Stimulated activated CD8-positive, alpha-beta memory T cell treated with anti-CD3 and anti-CD28 coated beads, Interleukin-7, amount 100 ng/mL, for 24 hours (primary cell): Measurements from ENCODE around the gene FLNC.

Source experiments
- DNase-seq: peaks from one replicate; pipeline ENCODE4 v3.0.0-alpha.2; 2020; ENCODE audit warnings: low read depth

FLNC gene

GRCh38 chr7:128879939-128880746 lies 49.9 kb downstream of the FLNC start:
- no peak for DNase-seq

- no peak for DNase-seq
Measured at GRCh38 chr7:128880791-128881457, 50.7 kb downstream of the FLNC start.

DNA sequence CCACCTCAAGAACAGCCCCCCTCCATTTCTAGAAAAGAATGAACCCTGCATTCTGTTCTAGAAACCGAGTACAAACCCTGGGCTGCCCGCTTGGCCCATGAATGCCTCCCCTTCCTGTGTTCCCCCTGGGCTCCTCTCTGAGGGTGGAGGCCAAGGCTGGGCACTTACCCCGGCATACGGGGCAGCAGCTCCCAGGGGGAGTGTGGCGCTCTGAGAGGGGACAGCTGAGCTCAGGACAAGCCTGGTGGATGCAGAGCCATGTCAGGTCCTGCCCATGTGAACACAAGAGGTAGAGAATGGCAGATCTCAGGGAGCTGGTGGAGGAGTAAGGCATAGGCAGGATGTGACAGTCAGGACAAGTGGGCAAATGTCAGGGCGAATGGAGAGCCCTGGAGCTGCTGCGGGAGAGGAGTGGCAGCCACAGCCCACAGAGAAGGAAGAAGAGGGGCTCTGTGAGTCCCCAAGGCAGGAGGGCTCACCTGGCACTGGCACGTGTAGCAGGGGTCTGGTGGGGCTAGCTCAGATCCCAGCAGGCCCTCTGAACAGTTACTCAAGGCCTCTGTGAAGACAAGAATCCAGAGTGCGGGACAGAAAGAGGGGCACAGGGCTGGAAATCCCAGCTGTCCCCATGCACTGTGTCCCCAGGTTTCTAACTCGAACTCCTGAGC lies 51.4 kb downstream of the FLNC start:
- no peak for DNase-seq

- DNase-seq = no peak
Measured at GRCh38 chr7:128882134-128882533, 51.9 kb downstream of the FLNC start.

DNA sequence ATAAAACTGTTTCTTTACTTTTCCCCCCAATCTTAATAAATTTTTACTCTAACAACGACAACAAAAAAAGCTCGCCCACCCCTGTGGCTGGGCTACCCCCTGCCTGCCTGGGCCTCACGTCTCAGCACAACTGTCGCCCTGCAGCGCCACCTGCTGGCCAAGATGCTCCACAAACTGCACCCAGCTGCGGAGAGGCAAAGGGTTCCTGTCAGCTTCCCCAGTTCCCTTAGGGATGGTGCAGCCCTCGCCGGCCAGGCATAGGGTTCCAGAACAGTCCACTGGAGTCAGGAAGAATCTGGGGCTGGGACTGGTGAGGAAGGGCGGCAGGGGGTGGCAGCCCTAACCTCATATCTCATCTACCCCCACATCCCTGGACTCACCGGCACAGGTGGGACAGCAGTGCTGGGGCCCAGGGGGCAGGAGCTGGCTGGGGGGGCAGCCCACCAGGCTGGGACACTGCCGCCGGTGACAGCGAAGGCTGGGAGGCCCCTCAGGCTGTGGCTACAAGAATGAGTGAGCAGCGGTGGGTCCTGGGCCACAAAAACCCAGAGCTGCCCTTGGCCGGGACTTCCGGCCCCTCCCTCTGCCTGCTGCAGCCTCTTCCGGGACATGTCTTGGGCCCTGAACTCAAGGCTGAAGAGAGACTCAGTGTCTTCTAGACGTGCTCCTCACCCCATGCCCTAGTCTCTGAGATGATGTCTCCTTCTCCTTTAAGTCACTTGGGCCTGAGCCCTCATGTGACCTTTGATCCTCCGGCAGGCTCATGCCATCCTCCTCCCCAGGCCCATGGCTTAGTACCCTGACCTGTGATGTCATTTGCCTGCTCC lies 53.6 kb downstream of the FLNC start:
- DNase-seq = peak; percentile 82

- DNase-seq = no peak
Measured at GRCh38 chr7:128884561-128885369, 54.6 kb downstream of the FLNC start.

GRCh38 chr7:128885370-128886187 lies 55.4 kb downstream of the FLNC start:
- DNase-seq = no peak

- DNase-seq = no peak
Measured at GRCh38 chr7:128886391-128887168, 56.4 kb downstream of the FLNC start.

DNA sequence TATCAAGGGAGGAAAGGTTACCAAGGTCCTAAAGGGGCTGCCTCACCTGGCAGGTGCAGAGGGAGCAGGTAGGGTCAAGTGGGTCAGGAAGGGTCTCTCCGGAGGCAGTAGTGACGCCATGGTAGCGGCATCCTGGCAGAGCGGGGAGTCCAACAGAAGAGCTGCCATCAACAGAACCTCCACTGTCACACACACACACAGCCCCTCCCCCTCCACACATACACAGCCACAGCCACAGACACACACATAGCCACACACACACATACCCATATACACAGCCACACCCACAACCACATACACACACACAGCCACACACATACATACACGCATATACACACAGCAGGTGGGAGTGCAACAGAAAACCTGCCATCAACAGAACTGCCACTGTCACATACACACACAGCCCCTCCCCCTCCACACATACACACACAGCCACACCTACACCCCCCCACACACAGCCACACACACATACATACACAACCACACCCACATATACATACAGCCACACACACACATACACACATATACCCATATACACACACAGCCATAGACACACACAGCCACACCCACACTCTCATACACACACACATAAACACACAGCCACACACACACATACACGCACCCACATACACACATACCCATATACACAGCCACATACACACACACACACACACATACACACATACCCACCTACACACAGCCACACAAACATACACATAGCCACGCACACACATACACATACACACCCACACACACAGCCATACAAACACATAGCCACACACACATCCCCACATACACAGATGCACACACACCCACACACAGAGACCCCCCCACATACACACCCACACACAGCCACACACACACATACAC lies 57.2 kb downstream of the FLNC start:
- DNase-seq = no peak

- DNase-seq = no peak
Measured at GRCh38 chr7:128888039-128888755, 58.0 kb downstream of the FLNC start.

DNA sequence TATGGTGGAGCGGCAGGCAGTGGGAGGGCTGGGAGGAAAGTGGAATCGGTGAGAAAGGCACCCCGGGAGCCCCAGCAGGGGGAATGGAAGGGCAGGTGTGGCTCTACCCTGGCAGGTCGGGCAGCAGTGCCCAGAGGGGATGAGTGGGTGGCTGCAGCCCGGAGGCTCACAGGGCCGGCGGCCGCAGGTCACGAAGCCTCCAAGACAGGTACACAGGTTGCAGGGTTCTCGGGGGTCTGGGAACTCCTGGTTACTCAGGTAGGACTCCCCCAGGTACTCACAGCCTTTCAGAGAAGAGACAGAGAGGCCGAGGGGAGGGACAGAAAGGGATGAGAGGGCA lies 58.5 kb downstream of the FLNC start:
- no peak for DNase-seq

DNA sequence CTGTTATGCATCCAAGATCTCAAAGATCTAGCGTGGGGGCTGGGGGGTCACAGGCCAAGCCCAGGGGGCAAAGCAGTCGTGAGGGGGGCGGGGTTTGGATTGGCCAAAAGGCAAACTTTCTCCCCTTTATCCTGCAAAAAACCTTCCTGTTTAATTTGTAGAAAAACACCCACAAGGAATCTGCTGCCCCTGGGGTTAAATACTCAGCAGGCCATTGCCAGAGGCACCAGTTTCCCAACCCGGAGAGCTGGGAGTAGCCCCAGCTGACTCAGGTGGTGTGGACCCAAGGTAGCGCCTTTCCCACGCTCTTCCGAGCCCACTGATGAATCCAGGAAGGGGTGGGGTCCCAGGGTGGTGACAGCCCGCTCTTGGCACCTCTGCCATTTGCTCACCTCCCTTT lies 58.9 kb downstream of the FLNC start:
- no peak for DNase-seq

GRCh38 chr7:128890306-128891109 lies 60.3 kb downstream of the FLNC start:
- DNase-seq = no peak

DNA sequence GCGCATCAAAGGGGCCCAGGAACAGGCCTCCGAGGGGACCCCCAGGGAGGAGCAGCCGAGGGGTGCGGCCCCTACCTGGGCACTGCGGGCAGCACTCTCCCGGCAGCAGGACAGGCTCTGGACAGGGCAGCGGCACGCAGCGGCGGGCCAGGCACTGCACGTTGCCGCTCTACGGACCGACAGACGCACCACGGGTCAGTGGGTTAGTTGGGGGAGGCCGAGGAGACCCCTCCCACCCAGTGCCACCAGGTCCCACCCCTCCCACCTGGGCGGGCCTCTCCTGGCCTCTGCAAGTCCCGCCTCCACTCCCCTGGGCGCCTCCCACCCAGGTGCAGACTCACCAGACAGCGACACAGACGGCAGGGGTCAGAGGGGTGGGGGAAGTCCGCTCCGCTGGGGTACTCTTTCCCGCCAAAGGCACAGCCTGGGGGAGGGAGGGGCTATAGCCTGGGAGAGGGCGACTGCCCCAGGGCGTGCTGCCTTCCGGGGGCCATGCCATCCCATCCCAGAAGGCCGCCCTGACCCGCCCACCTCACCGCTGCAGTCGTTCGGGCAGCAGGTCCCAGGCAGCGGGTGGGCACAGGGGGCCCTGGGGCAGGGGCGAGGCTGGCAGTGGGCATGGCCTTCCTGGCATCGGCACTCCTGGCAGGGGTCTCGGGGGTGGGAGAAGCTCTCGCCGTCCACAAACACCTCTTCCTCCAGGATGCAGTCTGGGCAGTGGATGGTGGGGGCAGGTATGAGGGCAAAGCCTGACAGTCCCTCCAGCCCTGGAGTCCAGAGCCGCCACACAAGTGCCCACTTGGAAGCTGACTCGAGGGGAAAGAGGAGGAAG lies 61.1 kb downstream of the FLNC start:
- DNase-seq = no peak

- no peak for DNase-seq
Measured at GRCh38 chr7:128891942-128892269, 61.7 kb downstream of the FLNC start.

DNA sequence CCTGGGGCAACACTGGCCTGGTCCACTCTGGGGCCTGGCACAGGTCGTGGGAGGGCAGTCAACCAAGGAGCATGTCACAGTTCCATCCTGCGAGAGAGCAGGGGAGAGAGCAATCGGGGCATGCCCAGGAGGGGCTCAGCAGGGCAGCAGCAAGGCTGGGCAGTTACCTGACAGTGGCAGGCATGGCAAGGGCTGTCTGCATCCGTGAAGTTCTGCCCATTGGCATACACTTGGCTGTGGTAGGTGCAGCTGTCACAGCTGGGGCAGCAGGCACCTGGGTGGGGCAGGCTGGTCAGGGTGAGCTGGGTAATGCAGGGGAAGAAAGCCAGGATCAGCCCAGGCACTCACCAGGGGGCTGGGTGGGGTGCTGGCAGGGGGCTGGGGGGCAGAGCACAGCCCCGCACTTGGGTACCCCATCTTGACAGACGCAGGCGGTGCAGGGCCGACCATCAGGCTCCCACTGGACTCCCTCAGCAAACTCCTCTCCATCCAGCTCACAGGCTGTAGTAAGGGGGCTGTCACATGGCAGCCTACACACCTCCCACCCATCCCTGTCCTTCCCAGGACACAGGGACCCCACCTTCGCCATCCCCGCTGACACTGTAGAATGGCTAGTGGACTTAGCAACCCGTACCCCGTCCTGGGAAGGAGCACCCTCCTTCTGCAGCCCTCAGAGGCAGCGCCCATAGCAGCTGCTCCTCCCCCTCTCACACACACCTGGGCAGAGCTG lies 62.5 kb downstream of the FLNC start:
- no peak for DNase-seq
